Measurements from ENCODE around the gene COL6A1.

COL6A1 gene

DNA sequence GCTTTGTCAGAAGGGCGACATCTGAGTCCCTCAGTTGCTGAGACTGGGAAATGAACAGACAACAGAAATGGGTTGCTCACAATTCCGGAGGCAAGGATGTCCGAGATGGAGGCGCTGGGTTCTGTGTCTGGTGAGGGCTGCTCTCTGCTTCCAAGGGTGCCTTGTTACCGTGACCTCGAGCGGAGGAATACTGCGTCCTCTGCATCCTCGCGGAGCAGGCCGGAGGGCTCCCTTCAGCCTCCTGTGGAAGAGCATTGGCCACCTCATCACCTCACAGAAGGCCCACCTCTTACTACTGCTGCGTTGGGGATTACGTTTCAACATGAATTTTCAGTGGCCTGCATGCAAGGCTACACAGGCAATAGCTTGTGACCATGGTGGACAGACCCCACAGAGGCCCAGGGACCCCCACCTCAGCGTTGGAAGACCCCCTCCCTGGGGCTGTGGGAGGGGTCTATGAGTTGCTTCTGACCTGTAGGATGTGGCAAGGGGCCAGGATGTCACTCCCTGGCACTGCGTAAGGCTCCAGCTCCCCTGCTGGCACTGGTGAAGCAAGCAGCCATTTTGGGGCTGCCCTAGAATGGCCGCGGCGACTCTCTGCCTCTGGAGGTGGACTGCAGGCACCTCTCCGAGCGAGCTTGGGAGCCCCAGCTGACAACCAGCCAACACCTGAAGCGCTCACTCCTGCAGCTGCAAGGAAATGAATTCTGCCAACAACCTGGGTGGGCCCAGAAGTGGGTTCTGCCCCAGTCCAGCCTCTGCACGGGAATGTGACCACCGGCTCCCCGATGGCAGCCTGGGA lies 36.3 kb upstream of the COL6A1 start:
- H3K4me3 ChIP-seq (ENCODE audit: control insufficient read depth, low read depth, low read length): no peak overlapping the region
- DNase-seq (ENCODE audit: low read depth): no peak
- TF ChIP-seq, protein P1, sequence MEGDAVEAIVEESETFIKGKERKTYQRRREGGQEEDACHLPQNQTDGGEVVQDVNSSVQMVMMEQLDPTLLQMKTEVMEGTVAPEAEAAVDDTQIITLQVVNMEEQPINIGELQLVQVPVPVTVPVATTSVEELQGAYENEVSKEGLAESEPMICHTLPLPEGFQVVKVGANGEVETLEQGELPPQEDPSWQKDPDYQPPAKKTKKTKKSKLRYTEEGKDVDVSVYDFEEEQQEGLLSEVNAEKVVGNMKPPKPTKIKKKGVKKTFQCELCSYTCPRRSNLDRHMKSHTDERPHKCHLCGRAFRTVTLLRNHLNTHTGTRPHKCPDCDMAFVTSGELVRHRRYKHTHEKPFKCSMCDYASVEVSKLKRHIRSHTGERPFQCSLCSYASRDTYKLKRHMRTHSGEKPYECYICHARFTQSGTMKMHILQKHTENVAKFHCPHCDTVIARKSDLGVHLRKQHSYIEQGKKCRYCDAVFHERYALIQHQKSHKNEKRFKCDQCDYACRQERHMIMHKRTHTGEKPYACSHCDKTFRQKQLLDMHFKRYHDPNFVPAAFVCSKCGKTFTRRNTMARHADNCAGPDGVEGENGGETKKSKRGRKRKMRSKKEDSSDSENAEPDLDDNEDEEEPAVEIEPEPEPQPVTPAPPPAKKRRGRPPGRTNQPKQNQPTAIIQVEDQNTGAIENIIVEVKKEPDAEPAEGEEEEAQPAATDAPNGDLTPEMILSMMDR (conservative IDR thresholded peaks at IDR 0.05; ENCODE audit: control insufficient read depth, insufficient read depth, low read depth, low read length): no peak

DNA sequence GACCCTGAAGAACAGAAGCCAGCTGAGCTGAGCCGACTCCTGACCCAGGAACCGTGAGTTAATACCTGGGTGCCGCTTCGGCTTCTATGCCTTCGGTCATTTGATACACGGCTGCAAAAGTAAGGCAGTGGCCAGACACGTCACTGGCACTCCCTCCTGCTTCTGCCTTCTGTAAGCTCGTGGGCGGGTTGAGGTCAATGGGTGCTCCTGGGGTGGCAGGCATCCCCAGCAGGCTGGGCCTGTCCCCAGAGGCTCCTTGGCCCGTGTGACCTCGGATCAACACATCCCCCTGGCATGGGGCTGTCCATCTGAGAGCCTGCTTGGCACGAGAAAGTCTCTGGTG lies 35.7 kb upstream of the COL6A1 start:
- no peak overlapping the region for H3K4me3 ChIP-seq (ENCODE audit: control insufficient read depth, low read depth, low read length)
- TF ChIP-seq, protein P1 (conservative IDR thresholded peaks at IDR 0.05; ENCODE audit: control insufficient read depth, insufficient read depth, low read depth, low read length): no peak
- DNase-seq (ENCODE audit: low read depth): no peak

DNA sequence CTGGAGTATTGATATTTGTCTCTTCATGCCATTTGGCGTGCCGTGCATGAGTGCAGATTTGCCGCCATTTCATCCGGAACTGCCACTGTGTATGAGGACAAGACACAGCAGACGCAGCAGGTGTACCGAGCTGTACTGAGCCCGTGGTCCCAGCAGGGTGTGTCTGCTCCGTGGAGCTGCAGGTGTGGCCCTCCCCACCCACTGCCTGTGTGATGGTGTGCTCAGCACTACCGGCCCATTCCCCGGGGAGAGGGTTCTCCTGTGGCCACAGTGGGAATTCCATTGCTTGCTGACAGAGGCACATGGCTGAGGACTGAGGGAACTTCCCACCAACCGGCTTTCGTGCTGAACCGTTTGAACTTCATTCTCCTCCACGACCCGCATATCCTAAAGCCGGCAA lies 34.3 kb upstream of the COL6A1 start:
- no peak overlapping the region for H3K4me3 ChIP-seq (ENCODE audit: control insufficient read depth, low read depth, low read length)
- DNase-seq (ENCODE audit: low read depth): no peak
- TF ChIP-seq, protein P1 (conservative IDR thresholded peaks at IDR 0.05; ENCODE audit: control insufficient read depth, insufficient read depth, low read depth, low read length): no peak

DNA sequence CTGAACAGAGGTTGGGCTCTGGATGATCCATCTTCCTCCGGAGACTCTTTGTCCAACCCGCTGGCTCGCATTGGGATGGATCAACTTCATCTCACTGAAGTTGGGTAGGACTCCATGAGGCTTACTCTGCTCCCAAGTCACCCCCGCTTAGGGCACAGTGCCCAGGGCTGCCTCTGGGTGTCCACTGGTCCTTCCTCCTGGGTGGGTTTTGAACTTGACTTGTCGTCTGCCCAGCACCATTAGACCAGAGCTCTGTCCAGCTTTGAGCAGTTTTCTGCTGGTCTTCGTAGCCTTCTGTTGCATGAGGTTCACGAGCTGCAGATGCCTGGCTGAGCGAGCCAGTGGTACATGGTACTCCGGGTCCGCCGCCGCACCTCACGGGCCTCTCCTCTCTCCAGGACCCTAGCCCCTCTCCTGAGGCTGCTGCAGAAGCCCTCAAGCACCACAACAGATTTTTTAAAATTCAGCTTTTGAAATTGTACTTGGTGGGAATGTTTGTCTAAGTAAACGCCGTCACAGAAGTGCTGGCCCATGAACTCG lies 33.8 kb upstream of the COL6A1 start:
- no peak overlapping the region for H3K4me3 ChIP-seq (ENCODE audit: control insufficient read depth, low read depth, low read length)
- no peak for DNase-seq (ENCODE audit: low read depth)
- TF ChIP-seq, protein P1 (conservative IDR thresholded peaks at IDR 0.05; ENCODE audit: control insufficient read depth, insufficient read depth, low read depth, low read length): no peak

DNA sequence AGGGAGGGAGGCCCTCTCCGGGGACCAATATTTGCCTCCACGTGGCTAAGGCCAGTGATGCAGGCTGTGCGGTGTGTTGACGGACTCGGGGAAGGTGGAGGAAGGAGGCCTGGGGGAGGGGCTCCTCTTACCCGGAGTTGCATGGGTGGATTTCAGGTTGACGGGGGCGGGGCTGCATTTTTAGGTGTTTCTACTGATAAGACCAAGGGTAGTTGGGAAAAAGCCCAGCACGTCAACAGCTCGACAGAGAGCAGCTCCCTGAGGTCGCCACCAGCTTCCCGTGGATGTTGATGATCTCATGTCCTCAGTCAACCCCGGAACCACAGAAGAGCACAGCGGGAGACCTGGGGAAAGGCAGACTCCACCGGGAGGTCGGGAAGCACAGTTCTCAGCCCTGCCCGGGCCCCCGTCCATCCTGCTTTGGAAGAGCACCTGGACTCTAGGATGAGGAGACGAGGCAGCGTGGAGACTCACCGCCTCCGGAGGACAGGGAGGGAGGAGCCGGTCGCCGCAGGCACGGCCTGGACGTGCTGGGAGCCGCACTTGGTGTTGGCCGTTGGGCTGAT lies 32.9 kb upstream of the COL6A1 start:
- TF ChIP-seq, protein P1 (conservative IDR thresholded peaks at IDR 0.05; ENCODE audit: control insufficient read depth, insufficient read depth, low read depth, low read length): no peak
- no peak overlapping the region for H3K4me3 ChIP-seq (ENCODE audit: control insufficient read depth, low read depth, low read length)
- DNase-seq (ENCODE audit: low read depth): peak; percentile 33

DNA sequence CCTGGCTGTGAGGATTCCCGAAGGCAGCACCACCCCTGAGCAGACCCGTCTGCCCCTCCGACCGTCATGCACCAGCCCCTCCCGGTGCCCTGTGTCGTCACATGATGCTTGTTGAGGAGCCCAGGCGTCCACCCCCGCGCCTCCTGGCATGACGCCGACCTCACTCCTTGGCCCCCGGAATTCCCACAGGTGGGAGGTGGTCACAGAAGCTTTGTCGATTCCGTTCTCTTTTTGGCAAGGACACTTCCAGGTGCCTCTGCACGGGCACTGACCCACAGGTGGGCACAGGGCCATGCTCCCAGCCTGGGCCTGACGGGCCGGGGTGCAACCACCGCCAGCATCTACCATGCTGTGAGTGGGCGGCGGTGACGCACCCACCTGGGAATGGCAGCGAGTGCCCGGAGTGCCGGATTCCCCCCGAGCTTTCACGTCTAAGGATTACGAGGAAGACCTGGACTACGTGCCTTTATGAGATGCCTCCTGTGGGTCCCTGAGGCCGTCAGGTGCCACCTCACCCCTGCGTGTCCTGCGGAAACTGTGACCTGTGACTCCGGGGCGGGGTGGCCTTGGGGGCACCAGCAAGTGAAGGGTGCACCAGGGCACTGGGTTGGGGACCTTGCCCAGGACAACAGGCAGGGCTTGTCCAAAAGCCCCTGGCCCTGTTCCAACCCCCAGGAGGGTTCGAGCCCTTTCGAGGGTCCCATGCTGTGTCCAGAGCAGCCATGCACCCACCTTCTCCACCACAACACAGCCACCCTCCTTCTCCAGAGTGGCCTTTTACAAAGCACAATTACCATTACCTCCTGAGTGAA lies 31.4 kb upstream of the COL6A1 start:
- TF ChIP-seq, protein P1 (conservative IDR thresholded peaks at IDR 0.05; ENCODE audit: control insufficient read depth, insufficient read depth, low read depth, low read length): no peak
- no peak overlapping the region for H3K4me3 ChIP-seq (ENCODE audit: control insufficient read depth, low read depth, low read length)
- peak; percentile 28 for DNase-seq (ENCODE audit: low read depth)

All from fibroblast of mammary gland (primary cell).